WERI-Rb-1 (cell line): ENCODE data around the gene SULT4A1.

Experiments used
- DNase-seq: peaks from one replicate; pipeline ENCODE4 v3.0.0-alpha.2; 2020
- H3K27ac ChIP-seq: fragments of 250-450 bp; sonication (Bioruptor Pico); 2 replicates; pipeline ENCODE4 v1.5.1; 2020; ENCODE audit warnings: mild to moderate bottlenecking, moderate library complexity
- H3K27me3 ChIP-seq: fragments of 250-450 bp; sonication (Bioruptor Pico); 2 replicates; pipeline ENCODE4 v1.5.1; 2021; ENCODE audit warnings: mild to moderate bottlenecking, low read depth, moderate library complexity; ENCODE audit not compliant: insufficient read depth, severe bottlenecking
- H3K36me3 ChIP-seq: fragments of 250-450 bp; sonication (Bioruptor Pico); 2 replicates; pipeline ENCODE4 v1.5.1; 2020; ENCODE audit warnings: mild to moderate bottlenecking, moderate library complexity
- H3K4me3 ChIP-seq: 2 replicates; pipeline ENCODE4 v1.5.1; 2011; ENCODE audit warnings: low read depth, mild to moderate bottlenecking, control low read depth, low read length
- H3K9me3 ChIP-seq: fragments of 250-450 bp; sonication (Bioruptor Pico); 2 replicates; pipeline ENCODE4 v1.5.1; 2021; ENCODE audit warnings: mild to moderate bottlenecking, moderate library complexity; ENCODE audit not compliant: severe bottlenecking
- CTCF ChIP-seq: IDR thresholded peaks from 2 replicates; pipeline ENCODE4 v1.5.1; 2011; ENCODE audit warnings: low read depth, mild to moderate bottlenecking, control low read depth, inconsistent platforms, low read length

Gene SULT4A1

GRCh38 chr22:43888740-43889139, 26.4 kb upstream of the SULT4A1 start:
- Histone ChIP-seq H3K36me3 (no peaks in the 10 kb centered on the region), H3K27me3 (no peaks in the 10 kb centered on the region), H3K4me3 (no peak overlapping the region), H3K27ac (no peak overlapping the region), H3K9me3 (no peaks in the 10 kb centered on the region)
- no peak for TF ChIP-seq CTCF
- DNase-seq = no peak

- no peak for DNase-seq
- H3K36me3 ChIP-seq = no peaks in the 10 kb centered on the region
- no peak overlapping the region for H3K4me3 ChIP-seq
Measured at GRCh38 chr22:43887391-43887790, 25.1 kb upstream of the SULT4A1 start.

DNA sequence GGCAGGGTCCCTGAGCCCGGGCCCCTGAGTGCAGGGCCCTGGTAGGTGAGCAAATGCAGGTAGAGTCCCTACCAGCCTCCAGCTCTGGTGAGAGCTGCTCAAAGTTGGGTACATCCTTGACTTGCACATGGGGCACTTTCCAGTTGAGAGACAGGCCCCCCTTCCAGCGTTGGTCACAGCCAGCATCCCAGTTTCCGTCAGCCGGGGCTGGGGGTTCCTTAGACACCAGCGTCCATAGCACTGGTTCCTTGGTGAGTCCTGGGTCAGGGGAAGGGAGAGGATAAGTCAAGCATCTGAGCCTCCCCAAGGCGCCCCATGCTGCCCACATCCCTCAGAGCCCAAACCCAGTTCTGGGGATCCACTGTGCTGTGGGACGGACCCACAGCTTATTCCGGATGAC, 23.9 kb upstream of the SULT4A1 start:
- no peak overlapping the region for H3K4me3 ChIP-seq
- H3K27ac ChIP-seq = no peak overlapping the region
- H3K27me3 ChIP-seq = no peaks in the 10 kb centered on the region
- H3K36me3 ChIP-seq = no peaks in the 10 kb centered on the region
- no peak for DNase-seq
- TF ChIP-seq CTCF = no peak
- no peaks in the 10 kb centered on the region for H3K9me3 ChIP-seq

More at GRCh38 chr22:43887391-43887790, 25.1 kb upstream of the SULT4A1 start:
- H3K27me3 ChIP-seq = no peaks in the 10 kb centered on the region
- TF ChIP-seq CTCF = no peak
- no peaks in the 10 kb centered on the region for H3K9me3 ChIP-seq
- H3K27ac ChIP-seq = no peak overlapping the region

- no peaks in the 10 kb centered on the region for H3K27me3 ChIP-seq
- no peaks in the 10 kb centered on the region for H3K36me3 ChIP-seq
- no peak for TF ChIP-seq CTCF
- no peak for DNase-seq
- H3K27ac ChIP-seq = no peak overlapping the region
- H3K4me3 ChIP-seq = no peak overlapping the region
- no peaks in the 10 kb centered on the region for H3K9me3 ChIP-seq
Measured at GRCh38 chr22:43885786-43886185, 23.5 kb upstream of the SULT4A1 start.

DNA sequence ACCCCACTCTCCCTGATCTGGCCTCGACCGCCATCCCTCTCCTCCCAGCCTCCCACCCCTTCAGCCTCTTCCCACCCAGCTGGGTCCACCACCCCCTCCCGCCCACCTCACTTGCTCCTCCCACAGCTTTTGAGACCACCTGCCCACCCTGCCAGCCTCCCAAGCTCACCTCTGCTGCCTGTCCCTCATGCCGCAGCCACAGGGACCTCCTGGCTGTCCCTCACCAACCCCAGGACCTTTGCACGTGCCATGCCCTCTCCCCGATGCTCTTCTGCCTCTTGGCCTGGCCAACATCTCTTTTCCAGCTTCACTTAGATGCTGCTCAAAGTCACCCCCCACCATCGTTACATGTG, 23.0 kb upstream of the SULT4A1 start:
- H3K36me3 ChIP-seq = no peaks in the 10 kb centered on the region
- no peak for TF ChIP-seq CTCF
- H3K27ac ChIP-seq = no peak overlapping the region
- H3K27me3 ChIP-seq = no peaks in the 10 kb centered on the region
- H3K9me3 ChIP-seq = no peaks in the 10 kb centered on the region
- DNase-seq = no peak
- no peak overlapping the region for H3K4me3 ChIP-seq

GRCh38 chr22:43884600-43885318, 22.4 kb upstream of the SULT4A1 start:
- no peaks in the 10 kb centered on the region for H3K36me3 ChIP-seq
- H3K27me3 ChIP-seq = no peaks in the 10 kb centered on the region
- peak; percentile 77 for DNase-seq
- no peak overlapping the region for H3K27ac ChIP-seq
- peak; percentile 94 for TF ChIP-seq CTCF
- no peak overlapping the region for H3K4me3 ChIP-seq
- H3K9me3 ChIP-seq = no peaks in the 10 kb centered on the region
